Body of pancreas (tissue), 4 donors: ENCODE measurements around the gene MCTP1.

ENCODE experiments used
- POLR2A ChIP-seq, 3 donors: fragments of 450-650 bp; IDR thresholded peaks; one replicate each; pipeline ENCODE4 v1.6.1; 2016; ENCODE audit warnings: antibody characterized with exemption in 3 of 3, mild to moderate bottlenecking in 2 of 3
- TF ChIP-seq, protein P1 (sequence below), 7 experiments: fragments of 450-650 bp in 4 of 7; fragments of 200-600 bp in 3 of 7; sonication (generic) in 3 of 7; IDR thresholded peaks; one replicate each; pipeline ENCODE4 v1.5.1; 2016 to 2019; ENCODE audit warnings: antibody characterized with exemption in 7 of 7

- TF ChIP-seq, protein P1, sequence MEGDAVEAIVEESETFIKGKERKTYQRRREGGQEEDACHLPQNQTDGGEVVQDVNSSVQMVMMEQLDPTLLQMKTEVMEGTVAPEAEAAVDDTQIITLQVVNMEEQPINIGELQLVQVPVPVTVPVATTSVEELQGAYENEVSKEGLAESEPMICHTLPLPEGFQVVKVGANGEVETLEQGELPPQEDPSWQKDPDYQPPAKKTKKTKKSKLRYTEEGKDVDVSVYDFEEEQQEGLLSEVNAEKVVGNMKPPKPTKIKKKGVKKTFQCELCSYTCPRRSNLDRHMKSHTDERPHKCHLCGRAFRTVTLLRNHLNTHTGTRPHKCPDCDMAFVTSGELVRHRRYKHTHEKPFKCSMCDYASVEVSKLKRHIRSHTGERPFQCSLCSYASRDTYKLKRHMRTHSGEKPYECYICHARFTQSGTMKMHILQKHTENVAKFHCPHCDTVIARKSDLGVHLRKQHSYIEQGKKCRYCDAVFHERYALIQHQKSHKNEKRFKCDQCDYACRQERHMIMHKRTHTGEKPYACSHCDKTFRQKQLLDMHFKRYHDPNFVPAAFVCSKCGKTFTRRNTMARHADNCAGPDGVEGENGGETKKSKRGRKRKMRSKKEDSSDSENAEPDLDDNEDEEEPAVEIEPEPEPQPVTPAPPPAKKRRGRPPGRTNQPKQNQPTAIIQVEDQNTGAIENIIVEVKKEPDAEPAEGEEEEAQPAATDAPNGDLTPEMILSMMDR (IDR thresholded peaks at IDR 0.05) = no peak
- TF ChIP-seq POLR2A (IDR thresholded peaks at IDR 0.05) = no peak
These were observed 429.4 kb downstream of the MCTP1 start for GRCh38 chr5:94855543-94855942.
